SU-DHL-6 (cell line): Measurements from ENCODE around the gene CDH22.

ENCODE experiments used
- H2AFZ ChIP-seq: fragments of 200-600 bp; sonication (generic); 2 replicates; pipeline ENCODE4 v1.6.1; 2014; ENCODE audit warnings: low read depth, mild to moderate bottlenecking, moderate library complexity, mixed read lengths, antibody characterized with exemption, low read length; ENCODE audit not compliant: severe bottlenecking
- H3F3A ChIP-seq: fragments of 200-600 bp; shearing (Covaris generic); 2 replicates; pipeline ENCODE4 v1.6.0; 2016; ENCODE audit warnings: antibody characterized with exemption, mild to moderate bottlenecking; ENCODE audit not compliant: insufficient read depth
- H3K27ac ChIP-seq: fragments of 200-600 bp; sonication (generic); 2 replicates; pipeline ENCODE4 v1.5.1; 2016; ENCODE audit warnings: low read depth, mild to moderate bottlenecking, low read length, moderate library complexity, mixed read lengths
- H3K27me3 ChIP-seq: fragments of 200-600 bp; sonication (generic), shearing (Covaris generic); 2 replicates; pipeline ENCODE4 v1.6.0; 2014; ENCODE audit warnings: mild to moderate bottlenecking, low read length
- H3K36me3 ChIP-seq: fragments of 200-600 bp; sonication (generic); 2 replicates; pipeline ENCODE4 v1.6.1; 2014; ENCODE audit warnings: mild to moderate bottlenecking, low read length, mixed read lengths
- H3K4me2 ChIP-seq: fragments of 300-600, 200-600 bp; shearing (Covaris generic), sonication (generic); 2 replicates; pipeline ENCODE4 v1.6.0; 2014; ENCODE audit warnings: low read length, low read depth, mild to moderate bottlenecking; ENCODE audit not compliant: poor library complexity, severe bottlenecking
- H3K4me3 ChIP-seq: fragments of 200-600 bp; sonication (generic); 2 replicates; pipeline ENCODE4 v1.5.1; 2014; ENCODE audit warnings: antibody characterized with exemption, low read length, mild to moderate bottlenecking, mixed read lengths; ENCODE audit not compliant: insufficient read depth, poor library complexity, severe bottlenecking
- H3K79me2 ChIP-seq: fragments of 200-600 bp; sonication (generic); 2 replicates; pipeline ENCODE4 v1.6.1; 2014; ENCODE audit warnings: mild to moderate bottlenecking, low read length, moderate library complexity; ENCODE audit not compliant: insufficient read depth
- H3K9ac ChIP-seq: fragments of 200-600 bp; sonication (generic); 2 replicates; pipeline ENCODE4 v1.7.0; 2014; ENCODE audit warnings: mild to moderate bottlenecking, low read length
- H3K9me2 ChIP-seq: fragments of 200-600 bp; sonication (generic); replicated peaks from 2 replicates; pipeline ENCODE4 v1.6.1; 2014; ENCODE audit warnings: low read length; ENCODE audit not compliant: insufficient read depth
- H3K9me3 ChIP-seq: fragments of 200-600 bp; sonication (generic); 2 replicates; pipeline ENCODE4 v1.6.1; 2014; ENCODE audit warnings: low read length, mixed read lengths; ENCODE audit not compliant: insufficient read depth
- H4K20me1 ChIP-seq: fragments of 200-600 bp; sonication (generic); 2 replicates; pipeline ENCODE4 v1.6.1; 2014; ENCODE audit warnings: low read depth, mild to moderate bottlenecking, antibody characterized with exemption, low read length, moderate library complexity, mixed read lengths
- CTCF ChIP-seq: fragments of 200-600 bp; sonication (generic); IDR thresholded peaks from one replicate; pipeline ENCODE4 v1.5.1; 2017; ENCODE audit warnings: antibody characterized with exemption, mild to moderate bottlenecking, low read length, moderate library complexity; ENCODE audit not compliant: insufficient read depth, poor library complexity, severe bottlenecking
- EZH2phosphoT487 ChIP-seq: fragments of 200-600 bp; sonication (generic), shearing (Covaris generic); conservative IDR thresholded peaks from 2 replicates; pipeline ENCODE4 v1.6.1; 2018; ENCODE audit warnings: mild to moderate bottlenecking, antibody characterized with exemption, low read length, moderate library complexity, mixed read lengths

The CDH22 gene

GRCh38 chr20:46211331-46211722 lies 97.0 kb downstream of the CDH22 start:
- Histone ChIP-seq H3K9me2 (no peaks in the 10 kb centered on the region), H4K20me1 (no peaks in the 10 kb centered on the region), H2AFZ (no peak overlapping the region), H3K27me3 (no peaks in the 10 kb centered on the region), H3F3A (no peaks in the 10 kb centered on the region), H3K9ac (no peak overlapping the region), H3K9me3 (no peaks in the 10 kb centered on the region), H3K4me3 (no peak overlapping the region), H3K79me2 (no peaks in the 10 kb centered on the region), H3K36me3 (no peaks in the 10 kb centered on the region), H3K27ac (no peak overlapping the region), H3K4me2 (no peak overlapping the region)
- no peak for TF ChIP-seq EZH2phosphoT487
- TF ChIP-seq CTCF = no peak

GRCh38 chr20:46210672-46211330 lies 97.5 kb downstream of the CDH22 start:
- H2AFZ ChIP-seq = no peak overlapping the region

GRCh38 chr20:46209930-46210671 lies 98.2 kb downstream of the CDH22 start:
- no peaks in the 10 kb centered on the region for H3K79me2 ChIP-seq
- no peaks in the 10 kb centered on the region for H3K36me3 ChIP-seq
- H3F3A ChIP-seq = no peaks in the 10 kb centered on the region
- no peak overlapping the region for H2AFZ ChIP-seq
- H3K9ac ChIP-seq = no peak overlapping the region
- H3K27ac ChIP-seq = no peak overlapping the region
- H3K4me2 ChIP-seq = no peak overlapping the region
- TF ChIP-seq EZH2phosphoT487 = no peak
- no peak for TF ChIP-seq CTCF
- H3K9me3 ChIP-seq = no peaks in the 10 kb centered on the region
- no peaks in the 10 kb centered on the region for H4K20me1 ChIP-seq
- H3K4me3 ChIP-seq = no peak overlapping the region
- no peaks in the 10 kb centered on the region for H3K9me2 ChIP-seq
- H3K27me3 ChIP-seq = no peaks in the 10 kb centered on the region

More at GRCh38 chr20:46210672-46211330, 97.5 kb downstream of the CDH22 start:
- H3F3A ChIP-seq = no peaks in the 10 kb centered on the region
- H4K20me1 ChIP-seq = no peaks in the 10 kb centered on the region
- no peak overlapping the region for H3K4me2 ChIP-seq
- no peaks in the 10 kb centered on the region for H3K27me3 ChIP-seq
- no peak overlapping the region for H3K4me3 ChIP-seq
- no peak overlapping the region for H3K9ac ChIP-seq
- H3K9me2 ChIP-seq = no peaks in the 10 kb centered on the region
- H3K27ac ChIP-seq = no peak overlapping the region
- no peaks in the 10 kb centered on the region for H3K9me3 ChIP-seq
- H3K36me3 ChIP-seq = no peaks in the 10 kb centered on the region
- TF ChIP-seq EZH2phosphoT487 (no peak), CTCF (no peak)
- no peaks in the 10 kb centered on the region for H3K79me2 ChIP-seq
